Liver (tissue), 3 donors: Measurements from ENCODE around the gene PDXDC1.
"Not testable (repeated sequence)": the region's sequence is repeated elsewhere in the genome, so short reads cannot be mapped to it uniquely, and the experiment has no call there.

ENCODE experiments used
- EGR1 ChIP-seq, 2 donors: IDR thresholded peaks; 2 replicates each; pipeline ENCODE4 v1.6.1; 2016 to 2018; ENCODE audit warnings: antibody characterized with exemption in 2 of 2, low read depth in 2 of 2
- HNF4A ChIP-seq, 2 donors: conservative IDR thresholded peaks; 2 replicates each; pipeline ENCODE4 v1.6.1; 2016; ENCODE audit warnings: antibody characterized with exemption in 2 of 2, mild to moderate bottlenecking in 2 of 2
- JUND ChIP-seq, 2 donors: IDR thresholded peaks; 2 replicates each; pipeline ENCODE4 v1.6.1; 2016; ENCODE audit warnings: antibody characterized with exemption in 2 of 2
- RAD21 ChIP-seq, 2 donors: IDR thresholded peaks; 2 replicates each; pipeline ENCODE4 v1.6.1; 2016; ENCODE audit warnings: antibody characterized with exemption in 2 of 2, mild to moderate bottlenecking in 2 of 2
- RXRA ChIP-seq, 2 donors: IDR thresholded peaks; 2 replicates each; pipeline ENCODE4 v1.6.1; 2017 to 2018; ENCODE audit warnings: antibody characterized with exemption in 2 of 2, mild to moderate bottlenecking in 1 of 2
- SP1 ChIP-seq: IDR thresholded peaks from 2 replicates; pipeline ENCODE4 v1.6.1; 2018; ENCODE audit warnings: antibody characterized with exemption, mild to moderate bottlenecking
- YY1 ChIP-seq: IDR thresholded peaks from 2 replicates; pipeline ENCODE4 v1.6.1; 2016; ENCODE audit warnings: antibody characterized with exemption, mild to moderate bottlenecking
- TF ChIP-seq, protein P1 (sequence below): IDR thresholded peaks from 2 replicates; pipeline ENCODE4 v1.6.1; 2016; ENCODE audit warnings: antibody characterized with exemption
- TF ChIP-seq, protein P2 (sequence below): IDR thresholded peaks from 2 replicates; pipeline ENCODE4 v1.6.1; 2016; ENCODE audit warnings: antibody characterized with exemption
- TF ChIP-seq, protein P3 (sequence below): fragments of 150-350 bp; IDR thresholded peaks from 2 replicates; pipeline ENCODE4 v1.5.1; 2017; ENCODE audit warnings: improper control_type of control experiment, low read depth, low read length; ENCODE audit not compliant: missing input control
- TF ChIP-seq, protein P4 (sequence below): IDR thresholded peaks from 2 replicates; pipeline ENCODE4 v1.6.1; 2016; ENCODE audit warnings: antibody characterized with exemption, mild to moderate bottlenecking
- TF ChIP-seq, protein P5 (sequence below): IDR thresholded peaks from 2 replicates; pipeline ENCODE4 v1.6.1; 2016; ENCODE audit warnings: antibody characterized with exemption
- donor health status: healthy.
- donor health status: healthy.

DNA sequence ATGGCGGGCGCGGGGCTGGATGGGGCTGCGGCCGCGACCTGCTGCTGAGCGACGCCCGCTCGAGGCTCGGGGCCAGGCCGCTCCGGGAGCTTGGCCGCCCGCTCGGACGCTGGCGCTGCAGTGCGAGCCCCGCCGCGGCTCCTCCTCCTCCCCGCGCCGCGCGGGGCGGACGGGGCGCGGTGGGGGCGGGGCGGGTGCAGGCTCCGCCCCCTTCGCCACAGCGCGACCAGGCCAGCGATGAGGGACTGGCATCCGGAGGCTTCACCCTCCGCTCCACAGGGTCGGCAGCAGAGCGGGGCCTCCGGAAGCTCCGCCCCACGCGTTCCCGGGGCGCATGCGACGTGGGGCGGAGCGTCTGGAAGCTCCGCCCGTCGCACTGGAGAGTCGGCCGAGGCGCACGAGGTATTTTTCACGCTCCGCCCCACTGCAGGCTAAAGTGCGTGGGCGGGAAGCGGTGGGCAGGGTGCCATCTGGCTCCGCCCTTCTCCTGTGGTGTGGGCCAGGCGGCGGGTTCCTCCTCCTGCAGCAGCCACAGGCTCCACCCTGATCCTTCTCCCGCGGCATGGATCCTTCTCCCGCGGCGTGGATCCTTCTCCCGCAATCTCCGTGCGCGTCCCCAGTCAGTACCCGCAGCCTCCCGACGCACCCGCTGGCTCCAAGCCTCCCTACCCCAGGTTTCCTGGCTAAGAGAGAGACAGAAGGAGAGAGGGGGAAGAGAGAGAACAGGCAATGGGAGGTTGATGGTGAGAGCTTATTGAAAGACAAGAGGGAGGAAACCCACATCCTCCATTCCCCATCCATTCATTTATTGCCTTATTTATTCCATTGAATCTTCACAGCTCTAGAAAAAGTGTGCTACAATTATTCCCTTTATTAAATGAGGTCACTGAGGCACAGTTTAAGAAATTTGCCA, 180.1 kb downstream of the PDXDC1 start:
- TF ChIP-seq, protein P1, sequence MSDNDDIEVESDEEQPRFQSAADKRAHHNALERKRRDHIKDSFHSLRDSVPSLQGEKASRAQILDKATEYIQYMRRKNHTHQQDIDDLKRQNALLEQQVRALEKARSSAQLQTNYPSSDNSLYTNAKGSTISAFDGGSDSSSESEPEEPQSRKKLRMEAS = peak; percentile 30
- TF ChIP-seq, protein P2, sequence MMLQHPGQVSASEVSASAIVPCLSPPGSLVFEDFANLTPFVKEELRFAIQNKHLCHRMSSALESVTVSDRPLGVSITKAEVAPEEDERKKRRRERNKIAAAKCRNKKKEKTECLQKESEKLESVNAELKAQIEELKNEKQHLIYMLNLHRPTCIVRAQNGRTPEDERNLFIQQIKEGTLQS = not testable (repeated sequence)
- TF ChIP-seq HNF4A (conservative IDR thresholded peaks at IDR 0.05); RXRA (IDR thresholded peaks at IDR 0.05); YY1; JUND (IDR thresholded peaks at IDR 0.05): not testable (repeated sequence)
- TF ChIP-seq, protein P3, sequence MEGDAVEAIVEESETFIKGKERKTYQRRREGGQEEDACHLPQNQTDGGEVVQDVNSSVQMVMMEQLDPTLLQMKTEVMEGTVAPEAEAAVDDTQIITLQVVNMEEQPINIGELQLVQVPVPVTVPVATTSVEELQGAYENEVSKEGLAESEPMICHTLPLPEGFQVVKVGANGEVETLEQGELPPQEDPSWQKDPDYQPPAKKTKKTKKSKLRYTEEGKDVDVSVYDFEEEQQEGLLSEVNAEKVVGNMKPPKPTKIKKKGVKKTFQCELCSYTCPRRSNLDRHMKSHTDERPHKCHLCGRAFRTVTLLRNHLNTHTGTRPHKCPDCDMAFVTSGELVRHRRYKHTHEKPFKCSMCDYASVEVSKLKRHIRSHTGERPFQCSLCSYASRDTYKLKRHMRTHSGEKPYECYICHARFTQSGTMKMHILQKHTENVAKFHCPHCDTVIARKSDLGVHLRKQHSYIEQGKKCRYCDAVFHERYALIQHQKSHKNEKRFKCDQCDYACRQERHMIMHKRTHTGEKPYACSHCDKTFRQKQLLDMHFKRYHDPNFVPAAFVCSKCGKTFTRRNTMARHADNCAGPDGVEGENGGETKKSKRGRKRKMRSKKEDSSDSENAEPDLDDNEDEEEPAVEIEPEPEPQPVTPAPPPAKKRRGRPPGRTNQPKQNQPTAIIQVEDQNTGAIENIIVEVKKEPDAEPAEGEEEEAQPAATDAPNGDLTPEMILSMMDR = not testable (repeated sequence)
- TF ChIP-seq RAD21 (IDR thresholded peaks at IDR 0.05) (peak in 1 of 2 donors; percentile 13), SP1 (peak; percentile 71), EGR1 (IDR thresholded peaks at IDR 0.05; ENCODE audit: low read depth in 2 of 2) (peak; percentile 98)
- TF ChIP-seq, protein P4, sequence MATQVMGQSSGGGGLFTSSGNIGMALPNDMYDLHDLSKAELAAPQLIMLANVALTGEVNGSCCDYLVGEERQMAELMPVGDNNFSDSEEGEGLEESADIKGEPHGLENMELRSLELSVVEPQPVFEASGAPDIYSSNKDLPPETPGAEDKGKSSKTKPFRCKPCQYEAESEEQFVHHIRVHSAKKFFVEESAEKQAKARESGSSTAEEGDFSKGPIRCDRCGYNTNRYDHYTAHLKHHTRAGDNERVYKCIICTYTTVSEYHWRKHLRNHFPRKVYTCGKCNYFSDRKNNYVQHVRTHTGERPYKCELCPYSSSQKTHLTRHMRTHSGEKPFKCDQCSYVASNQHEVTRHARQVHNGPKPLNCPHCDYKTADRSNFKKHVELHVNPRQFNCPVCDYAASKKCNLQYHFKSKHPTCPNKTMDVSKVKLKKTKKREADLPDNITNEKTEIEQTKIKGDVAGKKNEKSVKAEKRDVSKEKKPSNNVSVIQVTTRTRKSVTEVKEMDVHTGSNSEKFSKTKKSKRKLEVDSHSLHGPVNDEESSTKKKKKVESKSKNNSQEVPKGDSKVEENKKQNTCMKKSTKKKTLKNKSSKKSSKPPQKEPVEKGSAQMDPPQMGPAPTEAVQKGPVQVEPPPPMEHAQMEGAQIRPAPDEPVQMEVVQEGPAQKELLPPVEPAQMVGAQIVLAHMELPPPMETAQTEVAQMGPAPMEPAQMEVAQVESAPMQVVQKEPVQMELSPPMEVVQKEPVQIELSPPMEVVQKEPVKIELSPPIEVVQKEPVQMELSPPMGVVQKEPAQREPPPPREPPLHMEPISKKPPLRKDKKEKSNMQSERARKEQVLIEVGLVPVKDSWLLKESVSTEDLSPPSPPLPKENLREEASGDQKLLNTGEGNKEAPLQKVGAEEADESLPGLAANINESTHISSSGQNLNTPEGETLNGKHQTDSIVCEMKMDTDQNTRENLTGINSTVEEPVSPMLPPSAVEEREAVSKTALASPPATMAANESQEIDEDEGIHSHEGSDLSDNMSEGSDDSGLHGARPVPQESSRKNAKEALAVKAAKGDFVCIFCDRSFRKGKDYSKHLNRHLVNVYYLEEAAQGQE = not testable (repeated sequence)
- TF ChIP-seq, protein P5, sequence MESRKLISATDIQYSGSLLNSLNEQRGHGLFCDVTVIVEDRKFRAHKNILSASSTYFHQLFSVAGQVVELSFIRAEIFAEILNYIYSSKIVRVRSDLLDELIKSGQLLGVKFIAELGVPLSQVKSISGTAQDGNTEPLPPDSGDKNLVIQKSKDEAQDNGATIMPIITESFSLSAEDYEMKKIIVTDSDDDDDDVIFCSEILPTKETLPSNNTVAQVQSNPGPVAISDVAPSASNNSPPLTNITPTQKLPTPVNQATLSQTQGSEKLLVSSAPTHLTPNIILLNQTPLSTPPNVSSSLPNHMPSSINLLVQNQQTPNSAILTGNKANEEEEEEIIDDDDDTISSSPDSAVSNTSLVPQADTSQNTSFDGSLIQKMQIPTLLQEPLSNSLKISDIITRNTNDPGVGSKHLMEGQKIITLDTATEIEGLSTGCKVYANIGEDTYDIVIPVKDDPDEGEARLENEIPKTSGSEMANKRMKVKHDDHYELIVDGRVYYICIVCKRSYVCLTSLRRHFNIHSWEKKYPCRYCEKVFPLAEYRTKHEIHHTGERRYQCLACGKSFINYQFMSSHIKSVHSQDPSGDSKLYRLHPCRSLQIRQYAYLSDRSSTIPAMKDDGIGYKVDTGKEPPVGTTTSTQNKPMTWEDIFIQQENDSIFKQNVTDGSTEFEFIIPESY = not testable (repeated sequence)
